Measurements from ENCODE around the gene RAB11FIP3. TPM values are rescaled to one million over a fixed set of nuclear protein-coding genes. Genes with fewer than 3 reads are reported as not detected.
A peak's percentile ranks its signal among the peaks of the same experiment; 100 is the strongest.

The RAB11FIP3 gene
- total and polyA plus RNA-seq, 9 of the 15 experiments (the other 6 are each of a cell fraction or from before 2014, with no cell fraction given): 0.46 to 13.1 (median 4.3) TPM

- TF ChIP-seq SMC3 (conservative IDR thresholded peaks at IDR 0.05; ENCODE audit: insufficient read depth, low read depth, low read length) (no peak), SAFB2 (IDR thresholded peaks at IDR 0.05; ENCODE audit: borderline replicate concordance, low read depth, low read length, severe bottlenecking) (no peak), NCOA1 (IDR thresholded peaks at IDR 0.05; ENCODE audit: low read depth) (0 out of 2 replicates have a peak, but pooled peaks have one; percentile 25), ZNF224 (CRISPR knock-in tag; IDR thresholded peaks at IDR 0.05) (no peak), RFX1 (IDR thresholded peaks at IDR 0.05) (no peak), ESRRA (IDR thresholded peaks at IDR 0.05; ENCODE audit: borderline replicate concordance, low read depth) (peak; percentile 42; the same call in 1 of the 2 replicates), HMBOX1 (IDR thresholded peaks at IDR 0.05) (no peak), ZNF134 (CRISPR knock-in tag; conservative IDR thresholded peaks at IDR 0.05) (no peak), NR2C2 (CRISPR knock-in tag; IDR thresholded peaks at IDR 0.05) (no peak), NR2C2 (tag; IDR thresholded peaks at IDR 0.05) (peak; percentile 74), ESRRB (CRISPR knock-in tag; IDR thresholded peaks at IDR 0.05; ENCODE audit: borderline replicate concordance) (no peak), ZNF263 (CRISPR knock-in tag; IDR thresholded peaks at IDR 0.05; ENCODE audit: borderline replicate concordance) (peak; percentile 99), CHD1 (IDR thresholded peaks at IDR 0.05; ENCODE audit: low read length) (no peak), GABPB1 (CRISPR knock-in tag; IDR thresholded peaks at IDR 0.05) (peak; percentile 50), CBX3 (IDR thresholded peaks at IDR 0.05; ENCODE audit: borderline replicate concordance in 1 of 2, low read length in 2 of 2) (no peak), ZNF449 (CRISPR knock-in tag; IDR thresholded peaks at IDR 0.05) (no peak), ZBTB26 (CRISPR knock-in tag; IDR thresholded peaks at IDR 0.05) (no peak), ZNF512 (tag; IDR thresholded peaks at IDR 0.05) (no peak), C11orf30 (IDR thresholded peaks at IDR 0.05; ENCODE audit: low read depth) (no peak), SMARCA4 (IDR thresholded peaks at IDR 0.05) (peak; percentile 85), TAL1 (IDR thresholded peaks at IDR 0.05) (peak; percentile 37; the same call in 1 of the 2 replicates), ZNF584 (CRISPR knock-in tag; IDR thresholded peaks at IDR 0.05; ENCODE audit: low read depth) (peak; percentile 59; the same call in 1 of the 2 replicates), SMAD4 (CRISPR knock-in tag; conservative IDR thresholded peaks at IDR 0.05) (peak; percentile 98)
Measured at GRCh38 chr16:566475-567372, 141.3 kb downstream of the RAB11FIP3 start, which contains the start of gene NHLRC4 (continued).

All from K562 (cell line).